ENCODE data around the gene NCOA3.

NCOA3 gene

DNA sequence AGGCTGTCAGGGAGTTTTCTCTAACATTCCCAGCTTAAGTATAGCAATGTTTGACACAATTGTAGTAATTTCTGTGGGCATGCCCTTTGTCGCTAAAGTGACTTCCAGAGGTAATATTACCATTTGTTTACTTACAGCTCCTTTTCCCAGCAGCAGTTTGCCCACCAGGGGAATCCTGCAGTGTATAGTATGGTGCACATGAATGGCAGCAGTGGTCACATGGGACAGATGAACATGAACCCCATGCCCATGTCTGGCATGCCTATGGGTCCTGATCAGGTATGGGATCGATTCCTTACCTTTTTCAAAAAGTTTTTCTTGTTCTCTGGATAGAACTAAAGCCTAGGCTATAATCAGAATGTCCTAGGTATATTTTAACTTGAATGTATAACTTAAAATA is 151.1 kb downstream of the NCOA3 start:
- Histone ChIP-seq H3K4me3 (ENCODE audit: low read depth in 1 of 2, low read length in 2 of 2) (no peak overlapping the region), H3K9me3 (ENCODE audit: control insufficient read depth in 1 of 2, low read length in 2 of 2) (no peaks in the 10 kb centered on the region), H3K4me1 (ENCODE audit: control insufficient read depth in 1 of 2, insufficient read depth in 2 of 2, low read length in 2 of 2) (no peaks in the 10 kb centered on the region), H3K27ac (ENCODE audit: low read length) (no peak overlapping the region), H3K27me3 (ENCODE audit: low read depth, low read length) (no peaks in the 10 kb centered on the region), H3K36me3 (ENCODE audit: control insufficient read depth in 1 of 2, insufficient read depth in 2 of 2, low read length in 2 of 2) (peaks cover 52 to 54% of the 10 kb centered on the region in 2 donors)

DNA sequence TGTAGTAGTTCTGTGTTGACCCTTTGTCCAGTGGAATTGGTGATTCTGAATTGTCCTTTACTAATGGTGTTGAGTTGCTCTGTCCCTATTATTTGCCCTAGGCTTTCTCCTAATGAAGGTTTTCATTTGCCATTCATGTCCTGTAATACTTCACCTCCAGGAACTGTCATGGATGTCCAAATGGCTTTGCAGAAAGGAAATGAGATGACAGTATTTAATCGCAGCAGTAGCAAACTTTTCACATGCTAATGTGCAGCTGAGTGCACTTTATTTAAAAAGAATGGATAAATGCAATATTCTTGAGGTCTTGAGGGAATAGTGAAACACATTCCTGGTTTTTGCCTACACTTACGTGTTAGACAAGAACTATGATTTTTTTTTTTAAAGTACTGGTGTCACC is 152.2 kb downstream of the NCOA3 start:
- Histone ChIP-seq H3K4me1 (ENCODE audit: control insufficient read depth in 1 of 2, insufficient read depth in 2 of 2, low read length in 2 of 2) (no peaks in the 10 kb centered on the region), H3K4me3 (ENCODE audit: low read depth in 1 of 2, low read length in 2 of 2) (no peak overlapping the region), H3K9me3 (ENCODE audit: control insufficient read depth in 1 of 2, low read length in 2 of 2) (no peaks in the 10 kb centered on the region), H3K36me3 (ENCODE audit: control insufficient read depth in 1 of 2, insufficient read depth in 2 of 2, low read length in 2 of 2) (peaks cover 55 to 56% of the 10 kb centered on the region in 2 donors), H3K27me3 (ENCODE audit: low read depth, low read length) (no peaks in the 10 kb centered on the region), H3K27ac (ENCODE audit: low read length) (no peak overlapping the region)

DNA sequence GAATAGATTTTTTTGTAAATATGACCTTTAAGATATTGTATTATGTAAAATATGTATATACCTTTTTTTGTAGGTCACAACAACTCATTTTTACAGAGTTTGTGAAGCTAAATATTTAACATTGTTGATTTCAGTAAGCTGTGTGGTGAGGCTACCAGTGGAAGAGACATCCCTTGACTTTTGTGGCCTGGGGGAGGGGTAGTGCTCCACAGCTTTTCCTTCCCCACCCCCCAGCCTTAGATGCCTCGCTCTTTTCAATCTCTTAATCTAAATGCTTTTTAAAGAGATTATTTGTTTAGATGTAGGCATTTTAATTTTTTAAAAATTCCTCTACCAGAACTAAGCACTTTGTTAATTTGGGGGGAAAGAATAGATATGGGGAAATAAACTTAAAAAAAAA is 152.7 kb downstream of the NCOA3 start:
- no peak overlapping the region for H3K4me3 ChIP-seq (ENCODE audit: low read depth in 1 of 2, low read length in 2 of 2)
- H3K36me3 ChIP-seq (ENCODE audit: control insufficient read depth in 1 of 2, insufficient read depth in 2 of 2, low read length in 2 of 2), result peaks cover 55 to 56% of the 10 kb centered on the region in 2 donors
- no peaks in the 10 kb centered on the region for H3K4me1 ChIP-seq (ENCODE audit: control insufficient read depth in 1 of 2, insufficient read depth in 2 of 2, low read length in 2 of 2)
- H3K27ac ChIP-seq (ENCODE audit: low read length), result no peak overlapping the region
- H3K9me3 ChIP-seq (ENCODE audit: control insufficient read depth in 1 of 2, low read length in 2 of 2), result no peaks in the 10 kb centered on the region
- no peaks in the 10 kb centered on the region for H3K27me3 ChIP-seq (ENCODE audit: low read depth, low read length)

DNA sequence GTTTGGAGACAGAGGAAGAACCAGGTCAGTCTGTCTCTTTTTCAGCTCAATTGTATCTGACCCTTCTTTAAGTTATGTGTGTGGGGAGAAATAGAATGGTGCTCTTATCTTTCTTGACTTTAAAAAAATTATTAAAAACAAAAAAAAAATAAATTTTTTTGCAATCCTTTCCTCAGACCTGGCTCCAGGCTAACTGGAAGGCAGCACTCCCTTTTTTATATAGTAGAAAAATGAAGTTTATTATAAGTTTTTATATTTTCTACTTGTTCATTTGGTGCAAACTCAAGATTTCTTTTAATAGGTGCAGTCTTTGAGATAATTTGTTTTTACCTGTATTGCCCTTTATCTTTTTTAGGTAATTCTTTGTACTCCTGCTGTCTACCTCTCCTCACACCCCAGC is 153.9 kb downstream of the NCOA3 start:
- Histone ChIP-seq H3K9me3 (ENCODE audit: control insufficient read depth in 1 of 2, low read length in 2 of 2) (no peaks in the 10 kb centered on the region), H3K27me3 (ENCODE audit: low read depth, low read length) (no peaks in the 10 kb centered on the region), H3K27ac (ENCODE audit: low read length) (no peak overlapping the region), H3K4me3 (ENCODE audit: low read depth in 1 of 2, low read length in 2 of 2) (no peak overlapping the region), H3K4me1 (ENCODE audit: control insufficient read depth in 1 of 2, insufficient read depth in 2 of 2, low read length in 2 of 2) (peaks cover 0 to 6% of the 10 kb centered on the region in 2 donors), H3K36me3 (ENCODE audit: control insufficient read depth in 1 of 2, insufficient read depth in 2 of 2, low read length in 2 of 2) (peaks cover 54 to 57% of the 10 kb centered on the region in 2 donors)

DNA sequence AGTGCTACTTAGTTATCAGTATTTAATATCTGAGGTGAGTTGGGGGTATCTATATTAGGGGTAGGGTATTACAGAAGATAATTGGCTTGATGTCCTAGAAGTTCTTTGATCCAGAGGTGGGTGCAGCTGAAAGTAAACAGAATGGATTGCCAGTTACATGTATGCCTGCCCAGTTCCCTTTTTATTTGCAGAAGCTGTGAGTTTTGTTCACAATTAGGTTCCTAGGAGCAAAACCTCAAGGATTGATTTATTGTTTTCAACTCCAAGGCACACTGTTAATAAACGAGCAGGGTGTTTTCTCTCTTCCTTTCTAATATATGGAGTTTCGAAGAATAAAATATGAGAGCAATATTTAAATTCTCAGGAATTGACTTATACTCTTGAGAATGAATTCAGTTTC is 154.6 kb downstream of the NCOA3 start:
- Histone ChIP-seq H3K4me1 (ENCODE audit: control insufficient read depth in 1 of 2, insufficient read depth in 2 of 2, low read length in 2 of 2) (peaks cover 0 to 6% of the 10 kb centered on the region in 2 donors), H3K27me3 (ENCODE audit: low read depth, low read length) (no peaks in the 10 kb centered on the region), H3K9me3 (ENCODE audit: control insufficient read depth in 1 of 2, low read length in 2 of 2) (no peaks in the 10 kb centered on the region), H3K36me3 (ENCODE audit: control insufficient read depth in 1 of 2, insufficient read depth in 2 of 2, low read length in 2 of 2) (peaks cover 51 to 53% of the 10 kb centered on the region in 2 donors), H3K4me3 (ENCODE audit: low read depth in 1 of 2, low read length in 2 of 2) (no peak overlapping the region), H3K27ac (ENCODE audit: low read length) (no peak overlapping the region)

DNA sequence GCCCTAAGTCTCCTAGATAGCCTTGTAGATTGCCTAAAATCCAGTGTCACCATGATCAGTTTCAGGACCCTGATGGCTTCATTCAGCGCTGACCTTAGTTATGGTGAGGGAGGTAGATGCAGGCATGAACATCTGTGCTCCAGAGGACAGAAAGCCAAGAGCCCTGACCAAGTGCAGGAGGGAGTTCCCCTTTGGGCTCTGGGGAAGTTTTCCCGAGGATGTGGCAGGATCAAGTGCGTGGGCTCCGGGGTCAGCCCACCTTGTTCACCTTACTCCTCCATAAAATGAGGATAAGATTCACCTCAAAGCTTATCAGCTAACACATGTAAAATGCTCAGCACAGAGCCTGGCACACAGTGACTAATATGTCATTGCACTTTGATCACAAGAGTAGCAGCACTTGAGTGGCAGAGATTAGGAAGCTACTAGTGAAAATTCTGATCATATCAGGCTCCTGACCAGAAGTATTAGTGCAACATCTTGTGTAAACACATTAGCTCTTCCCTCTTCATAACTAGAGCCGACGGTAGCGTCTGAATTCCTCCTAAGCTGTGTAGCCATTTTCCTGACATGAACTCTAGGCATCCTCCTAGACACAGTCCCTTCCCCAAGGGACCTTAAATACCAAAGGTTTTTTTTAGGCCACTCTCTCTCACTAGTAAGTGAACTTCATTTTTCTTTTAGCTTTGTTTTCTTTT is 158.4 kb downstream of the NCOA3 start:
- Histone ChIP-seq H3K4me1 (ENCODE audit: control insufficient read depth in 1 of 2, insufficient read depth in 2 of 2, low read length in 2 of 2) (peaks cover 8 to 9% of the 10 kb centered on the region in 2 donors), H3K4me3 (ENCODE audit: low read depth in 1 of 2, low read length in 2 of 2) (no peak overlapping the region), H3K27ac (ENCODE audit: low read length) (no peak overlapping the region), H3K36me3 (ENCODE audit: control insufficient read depth in 1 of 2, insufficient read depth in 2 of 2, low read length in 2 of 2) (peaks cover 22 to 38% of the 10 kb centered on the region in 2 donors), H3K27me3 (ENCODE audit: low read depth, low read length) (no peaks in the 10 kb centered on the region), H3K9me3 (ENCODE audit: control insufficient read depth in 1 of 2, low read length in 2 of 2) (no peaks in the 10 kb centered on the region)

DNA sequence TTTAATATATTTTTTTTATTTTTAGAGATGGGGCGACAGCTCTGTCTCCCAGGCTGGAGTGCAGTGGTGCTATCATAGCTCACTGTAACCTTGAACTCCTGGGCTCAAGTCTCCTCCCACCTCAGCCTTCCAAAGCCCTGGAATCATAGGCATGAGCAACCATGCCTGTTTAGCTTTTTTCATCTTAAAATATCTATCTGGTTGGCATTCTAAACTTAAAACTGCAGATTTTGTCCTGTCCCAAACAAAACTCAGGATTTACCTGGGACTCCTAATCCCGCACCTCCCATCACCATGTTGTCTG is 158.9 kb downstream of the NCOA3 start:
- Histone ChIP-seq H3K27me3 (ENCODE audit: low read depth, low read length) (no peaks in the 10 kb centered on the region), H3K36me3 (ENCODE audit: control insufficient read depth in 1 of 2, insufficient read depth in 2 of 2, low read length in 2 of 2) (peaks cover 20 to 41% of the 10 kb centered on the region in 2 donors), H3K4me1 (ENCODE audit: control insufficient read depth in 1 of 2, insufficient read depth in 2 of 2, low read length in 2 of 2) (peaks cover 8 to 9% of the 10 kb centered on the region in 2 donors), H3K27ac (ENCODE audit: low read length) (no peak overlapping the region), H3K4me3 (ENCODE audit: low read depth in 1 of 2, low read length in 2 of 2) (no peak overlapping the region), H3K9me3 (ENCODE audit: control insufficient read depth in 1 of 2, low read length in 2 of 2) (no peaks in the 10 kb centered on the region)

DNA sequence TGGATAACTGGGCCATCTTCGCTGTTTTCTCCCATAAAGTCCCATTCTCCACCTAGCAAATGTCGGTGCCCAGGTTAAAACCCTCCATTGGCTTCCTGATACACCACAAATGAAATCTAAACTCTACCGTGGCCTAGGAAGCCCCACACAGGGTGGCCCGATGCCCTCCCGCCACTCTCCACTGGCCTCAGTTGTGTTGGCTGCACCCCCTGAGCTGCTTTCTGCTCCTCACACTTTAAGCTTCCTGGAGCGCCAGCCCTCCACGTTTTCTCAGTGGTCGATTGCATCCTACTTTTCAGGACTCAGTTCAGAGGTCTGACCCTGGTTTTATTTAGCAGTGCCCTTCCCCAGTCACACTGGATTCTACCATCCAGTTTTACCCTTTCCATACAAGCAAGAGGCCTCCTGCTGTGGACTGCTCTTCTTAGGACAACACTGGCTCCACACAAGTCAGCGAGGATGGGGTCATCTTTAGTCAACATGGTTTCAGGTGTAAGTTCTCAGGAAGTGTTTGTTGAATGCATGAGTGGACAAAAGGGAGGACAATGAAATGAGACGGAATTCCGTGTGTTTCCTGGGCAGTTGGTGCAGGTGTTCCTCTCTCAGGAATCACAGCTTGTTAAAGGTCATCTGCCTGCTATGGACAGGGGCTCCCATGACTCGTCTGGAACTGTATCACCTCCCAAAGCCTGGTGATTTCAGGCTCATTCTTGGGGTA is 159.5 kb downstream of the NCOA3 start:
- Histone ChIP-seq H3K36me3 (ENCODE audit: control insufficient read depth in 1 of 2, insufficient read depth in 2 of 2, low read length in 2 of 2) (peaks cover 23 to 42% of the 10 kb centered on the region in 2 donors), H3K9me3 (ENCODE audit: control insufficient read depth in 1 of 2, low read length in 2 of 2) (no peaks in the 10 kb centered on the region), H3K4me1 (ENCODE audit: control insufficient read depth in 1 of 2, insufficient read depth in 2 of 2, low read length in 2 of 2) (peaks cover 8 to 9% of the 10 kb centered on the region in 2 donors), H3K27ac (ENCODE audit: low read length) (no peak overlapping the region), H3K27me3 (ENCODE audit: low read depth, low read length) (no peaks in the 10 kb centered on the region), H3K4me3 (ENCODE audit: low read depth in 1 of 2, low read length in 2 of 2) (no peak overlapping the region)

DNA sequence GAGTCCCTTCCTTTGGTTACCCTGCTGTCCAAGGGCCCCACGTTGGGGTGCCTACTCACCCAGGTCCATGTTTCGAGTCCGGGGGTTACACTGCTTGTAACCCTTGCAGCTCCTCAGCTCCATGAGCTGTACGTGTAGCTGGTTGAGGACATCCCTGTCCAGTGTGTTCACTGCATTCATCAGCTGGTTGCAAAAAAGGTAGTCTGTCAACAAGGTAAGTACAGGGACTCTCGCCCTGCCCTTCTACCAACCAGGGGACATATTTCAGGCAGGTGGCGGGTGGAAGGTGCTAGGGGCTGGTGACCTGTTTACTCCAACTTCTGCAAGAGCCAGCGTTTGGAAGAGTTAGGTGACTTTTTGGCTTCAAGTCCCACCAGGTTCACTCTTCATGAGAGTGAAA is 160.0 kb downstream of the NCOA3 start:
- Histone ChIP-seq H3K9me3 (ENCODE audit: control insufficient read depth in 1 of 2, low read length in 2 of 2) (no peaks in the 10 kb centered on the region), H3K27me3 (ENCODE audit: low read depth, low read length) (no peaks in the 10 kb centered on the region), H3K27ac (ENCODE audit: low read length) (no peak overlapping the region), H3K4me1 (ENCODE audit: control insufficient read depth in 1 of 2, insufficient read depth in 2 of 2, low read length in 2 of 2) (peaks cover 8 to 9% of the 10 kb centered on the region in 2 donors), H3K36me3 (ENCODE audit: control insufficient read depth in 1 of 2, insufficient read depth in 2 of 2, low read length in 2 of 2) (peaks cover 23 to 42% of the 10 kb centered on the region in 2 donors), H3K4me3 (ENCODE audit: low read depth in 1 of 2, low read length in 2 of 2) (no peak overlapping the region)

DNA sequence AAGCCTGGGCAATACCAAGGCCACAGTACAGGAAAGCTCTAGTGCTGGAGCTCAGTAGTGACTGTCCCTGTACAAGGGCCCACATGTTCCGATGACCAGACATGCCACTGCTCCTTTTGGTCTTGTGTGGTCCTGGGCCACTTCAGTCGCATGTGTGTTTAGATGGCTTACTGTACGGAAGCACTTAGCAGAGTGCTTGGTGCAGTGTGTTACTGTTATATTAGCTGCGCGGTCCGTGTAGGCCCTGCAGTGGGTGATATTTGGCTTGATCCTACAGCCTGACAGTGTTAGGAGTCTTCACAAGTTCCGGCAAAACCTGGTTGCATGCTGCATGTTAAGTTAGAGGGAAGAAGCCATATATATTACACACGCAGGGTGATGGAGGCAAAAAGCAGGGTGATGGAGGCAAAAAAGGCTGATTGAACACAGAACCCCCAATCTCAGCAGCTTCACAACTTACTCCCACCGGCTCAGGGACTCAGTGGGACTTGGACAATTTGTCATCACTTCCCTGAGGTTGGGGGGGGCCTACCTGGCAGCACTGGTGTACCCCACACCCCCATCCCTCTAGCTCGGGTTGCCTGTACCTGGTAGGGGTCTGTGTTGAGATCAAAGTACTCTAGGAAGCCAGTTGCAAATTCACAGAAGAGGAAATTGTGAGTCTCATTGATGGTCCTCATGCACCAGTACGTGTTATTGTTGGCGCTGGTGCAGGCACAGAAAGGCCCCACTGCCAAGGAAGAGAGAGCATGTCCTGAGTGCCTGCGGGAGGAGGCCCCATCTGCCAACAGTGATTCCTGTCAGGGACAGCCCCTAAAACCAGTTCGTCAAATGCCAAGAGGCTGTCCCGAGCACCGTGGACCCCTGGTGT is 161.0 kb downstream of the NCOA3 start:
- Histone ChIP-seq H3K4me1 (ENCODE audit: control insufficient read depth in 1 of 2, insufficient read depth in 2 of 2, low read length in 2 of 2) (peaks cover 8 to 9% of the 10 kb centered on the region in 2 donors), H3K36me3 (ENCODE audit: control insufficient read depth in 1 of 2, insufficient read depth in 2 of 2, low read length in 2 of 2) (peaks cover 23 to 41% of the 10 kb centered on the region in 2 donors), H3K4me3 (ENCODE audit: low read depth in 1 of 2, low read length in 2 of 2) (no peak overlapping the region), H3K27ac (ENCODE audit: low read length) (no peak overlapping the region), H3K9me3 (ENCODE audit: control insufficient read depth in 1 of 2, low read length in 2 of 2) (no peaks in the 10 kb centered on the region), H3K27me3 (ENCODE audit: low read depth, low read length) (no peaks in the 10 kb centered on the region)

DNA sequence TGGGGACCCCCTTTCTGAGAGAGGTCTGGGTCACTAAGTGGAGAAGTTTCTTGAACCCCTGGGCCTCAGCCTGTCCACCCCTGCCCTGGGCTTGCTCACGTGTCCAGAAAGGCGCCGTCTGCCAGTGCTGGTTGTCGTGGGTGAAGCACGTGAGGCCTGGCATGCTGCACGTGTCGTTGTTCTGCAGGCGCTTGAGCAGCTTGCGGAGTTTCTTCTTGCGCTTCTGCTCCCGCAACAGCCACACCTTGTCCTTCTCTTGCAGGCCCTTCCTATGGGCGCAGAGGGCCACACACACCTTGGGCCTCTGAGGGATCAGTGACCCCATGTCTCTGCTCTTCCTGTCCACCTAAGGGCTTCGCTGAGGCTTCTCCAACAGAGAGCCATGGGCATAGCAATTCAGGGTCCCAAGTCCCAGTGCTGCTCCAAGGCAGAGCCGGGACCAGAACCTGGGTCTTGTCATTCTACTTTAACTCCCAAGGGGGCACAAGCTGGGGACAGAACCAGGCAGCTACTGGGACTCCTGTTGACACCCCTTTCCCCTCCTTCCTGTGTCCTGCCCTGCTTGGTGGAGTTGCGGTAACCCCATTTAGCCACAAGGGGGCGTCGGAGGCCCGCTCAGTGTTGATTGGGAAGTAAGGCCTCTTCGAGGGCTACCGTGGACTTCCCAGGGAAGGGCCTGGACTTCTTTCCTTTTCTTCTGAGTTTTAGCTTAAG is 161.8 kb downstream of the NCOA3 start:
- Histone ChIP-seq H3K27me3 (ENCODE audit: low read depth, low read length) (no peaks in the 10 kb centered on the region), H3K36me3 (ENCODE audit: control insufficient read depth in 1 of 2, insufficient read depth in 2 of 2, low read length in 2 of 2) (peaks cover 18 to 34% of the 10 kb centered on the region in 2 donors), H3K4me3 (ENCODE audit: low read depth in 1 of 2, low read length in 2 of 2) (no peak overlapping the region), H3K27ac (ENCODE audit: low read length) (no peak overlapping the region), H3K9me3 (ENCODE audit: control insufficient read depth in 1 of 2, low read length in 2 of 2) (no peaks in the 10 kb centered on the region), H3K4me1 (ENCODE audit: control insufficient read depth in 1 of 2, insufficient read depth in 2 of 2, low read length in 2 of 2) (peaks cover 8 to 9% of the 10 kb centered on the region in 2 donors)

Data from muscle layer of duodenum (tissue), 2 donors.